ENCODE results near the gene PGAP6. TPM values are rescaled to one million over a fixed set of nuclear protein-coding genes. Genes with fewer than 3 reads are reported as not detected.

The PGAP6 gene
- total and polyA plus RNA-seq, 2 of the 8 experiments (the other 6 are each of a cell fraction or from before 2014, with no cell fraction given) = 86.8 to 364 TPM

GRCh38 chr16:321532-321931 is 60.2 kb downstream of the PGAP6 start:
- Histone ChIP-seq H3K4me2 (ENCODE audit: insufficient read depth in 1 of 2, low read depth in 2 of 2, low read length in 2 of 2) (no peak overlapping the region), H2AK5ac (ENCODE audit: low read depth, low read length) (no peak overlapping the region), H3K79me1 (ENCODE audit: low read depth, low read length) (peaks cover 41% of the 10 kb centered on the region), H3K18ac (ENCODE audit: extremely low read depth, low read length) (no peak overlapping the region), H3K4ac (replicated peaks; ENCODE audit: insufficient read length, low read depth, low read length) (no peak overlapping the region), H3K27ac (ENCODE audit: low read depth, low read length) (no peak overlapping the region), H2BK120ac (replicated peaks; ENCODE audit: low read depth, low read length) (no peak overlapping the region), H2AFZ (ENCODE audit: low read length) (no peak overlapping the region), H2BK5ac (ENCODE audit: low read depth, low read length) (no peak overlapping the region; the same call in 1 of the 2 replicates), H2BK12ac (ENCODE audit: low read depth, low read length) (no peak overlapping the region), H3K23me2 (ENCODE audit: low read depth, low read length) (no peaks in the 10 kb centered on the region; the same call in 1 of the 2 replicates), H4K20me1 (replicated peaks in 1 of 2; ENCODE audit: control insufficient read depth in 1 of 2, insufficient read depth in 2 of 2, low read length in 2 of 2) (peaks cover 31 to 53% of the 10 kb centered on the region in 2 experiments), H4K91ac (replicated peaks; ENCODE audit: insufficient read length, low read length) (no peak overlapping the region), H2BK20ac (ENCODE audit: low read length) (no peak overlapping the region), H3K23ac (ENCODE audit: insufficient read length) (no peak overlapping the region), H3K9me3 (ENCODE audit: insufficient read depth in 2 of 2, low read depth in 1 of 2, low read length in 1 of 2) (no peaks in the 10 kb centered on the region), H3K14ac (ENCODE audit: insufficient read length) (no peak overlapping the region), H3K4me1 (replicated peaks in 1 of 4; ENCODE audit: control insufficient read depth in 3 of 4, insufficient read depth in 4 of 4, low read length in 3 of 4) (peaks cover 0 to 21% (median 14%) of the 10 kb centered on the region in 4 experiments; a peak in 6 of 7 replicates), H4K5ac (ENCODE audit: insufficient read length, low read depth, low read length) (no peak overlapping the region), H3K9ac (replicated peaks in 1 of 4; ENCODE audit: extremely low read depth in 1 of 4, low read depth in 3 of 4, low read length in 3 of 4) (no peak overlapping the region), H3K4me3 (ENCODE audit: extremely low read depth in 1 of 4, insufficient read depth in 2 of 4, low read depth in 3 of 4, low read length in 4 of 4) (no peak overlapping the region), H2BK15ac (ENCODE audit: low read length) (no peak overlapping the region), H4K8ac (ENCODE audit: extremely low read depth, insufficient read depth, low read length) (no peak overlapping the region), H3K79me2 (ENCODE audit: control insufficient read depth in 1 of 2, insufficient read depth in 2 of 2, low read length in 2 of 2) (peaks cover 0 to 81% of the 10 kb centered on the region in 2 experiments; a peak in 3 of 4 replicates), H3K36me3 (ENCODE audit: control insufficient read depth in 2 of 4, insufficient read depth in 4 of 4, low read length in 3 of 4) (no peaks in the 10 kb centered on the region; a peak in 1 of 8 replicates), H3K56ac (replicated peaks; ENCODE audit: insufficient read length, low read depth, low read length) (no peak overlapping the region), H3K27me3 (replicated peaks in 1 of 4; ENCODE audit: control insufficient read depth in 3 of 4, extremely low read depth in 1 of 4, insufficient read depth in 3 of 4, low read length in 3 of 4) (no peaks in the 10 kb centered on the region)
- TF ChIP-seq TAF7 (optimal IDR thresholded peaks at IDR 0.05; ENCODE audit: borderline replicate concordance, low read depth, low read length) (no peak), KDM1A (IDR thresholded peaks at IDR 0.05; ENCODE audit: borderline replicate concordance, low read length) (no peak), RNF2 (IDR thresholded peaks at IDR 0.05; ENCODE audit: borderline replicate concordance, low read depth, low read length, missing control alignments, poor library complexity, severe bottlenecking) (no peak), NANOG (IDR thresholded peaks at IDR 0.05; ENCODE audit: insufficient read depth, low read depth, low read length, poor library complexity, severe bottlenecking) (no peak), EP300 (IDR thresholded peaks at IDR 0.05; ENCODE audit: borderline replicate concordance in 1 of 2, low read depth in 2 of 2, low read length in 2 of 2) (no peak)
- ChIA-PET POLR2A (ENCODE audit: partially characterized antibody) (interaction anchor here (0.7 to 1.4 kb wide), 3 partner anchors 16 to 120 kb away, joined by 3 read pairs; partner anchors contain the start of gene LUC7L), CTCF (ENCODE audit: partially characterized antibody) (interaction anchor here (0.6 to 5.2 kb wide), 11 partner anchors 10 to 215 kb away, joined by 3 to 46 read pairs (median 4); no protein-coding TSS in a partner anchor)
- FAIRE-seq (no peak), DNase-seq (ENCODE audit: low read depth in 1 of 2, low spot score in 2 of 2) (no peak)
- WGBS, 2 experiments (ENCODE audit: extremely low coverage in 1 of 2, insufficient coverage in 1 of 2, insufficient read length in 1 of 2, insufficient replicate concordance in 2 of 2, low coverage in 1 of 2, low lambda C conversion rate in 2 of 2, missing lambda C conversion rate in 1 of 2) = 85% methylated on average over 9 of the region's 9 CpGs; no CpG with 5 or more reads in 1 of the 2 experiments

Data from H1 (cell line).